Ammon's horn (tissue), 1 donor: ENCODE data around the gene TARBP2.
"Not testable (repeated sequence)": the region's sequence is repeated elsewhere in the genome, so short reads cannot be mapped to it uniquely, and the experiment has no call there.

Experiments used
- DNase-seq: peaks from one replicate; pipeline ENCODE4 v3.0.0-alpha.2; 2016; ENCODE audit warnings: low spot score

The TARBP2 gene

GRCh38 chr12:53515291-53515680, 14.2 kb downstream of the TARBP2 start:
- no peak for DNase-seq

- DNase-seq = no peak
Measured at GRCh38 chr12:53516758-53517455, 15.8 kb downstream of the TARBP2 start.

GRCh38 chr12:53518381-53518780, 17.3 kb downstream of the TARBP2 start:
- DNase-seq = no peak

- DNase-seq = no peak
Measured at GRCh38 chr12:53523131-53523530, 22.0 kb downstream of the TARBP2 start.

GRCh38 chr12:53524476-53524875, 23.4 kb downstream of the TARBP2 start:
- DNase-seq = no peak

GRCh38 chr12:53530061-53530460, 29.0 kb downstream of the TARBP2 start:
- no peak for DNase-seq

- DNase-seq = no peak
Measured at GRCh38 chr12:53530920-53531319, 29.8 kb downstream of the TARBP2 start.

DNA sequence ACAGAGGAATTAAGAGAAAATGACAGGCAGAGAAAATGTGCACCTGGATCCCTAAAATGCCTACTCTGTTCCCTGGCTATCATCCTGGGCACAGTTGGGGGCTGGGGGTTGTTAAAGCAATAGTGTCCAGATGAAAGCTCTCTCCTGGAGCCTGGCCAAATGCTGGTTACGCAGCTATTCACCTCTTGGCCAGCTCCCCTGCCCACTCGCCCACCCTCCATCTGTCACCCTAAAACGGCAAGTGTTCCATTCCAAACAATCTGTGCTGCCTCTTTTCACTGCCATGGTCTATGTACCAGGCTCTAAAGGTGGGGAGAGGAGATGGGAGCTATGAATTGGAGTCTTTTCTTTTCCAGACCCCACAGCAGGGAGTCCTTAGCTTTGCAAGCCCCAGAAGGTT, 30.9 kb downstream of the TARBP2 start:
- peak; percentile 27 for DNase-seq

DNA sequence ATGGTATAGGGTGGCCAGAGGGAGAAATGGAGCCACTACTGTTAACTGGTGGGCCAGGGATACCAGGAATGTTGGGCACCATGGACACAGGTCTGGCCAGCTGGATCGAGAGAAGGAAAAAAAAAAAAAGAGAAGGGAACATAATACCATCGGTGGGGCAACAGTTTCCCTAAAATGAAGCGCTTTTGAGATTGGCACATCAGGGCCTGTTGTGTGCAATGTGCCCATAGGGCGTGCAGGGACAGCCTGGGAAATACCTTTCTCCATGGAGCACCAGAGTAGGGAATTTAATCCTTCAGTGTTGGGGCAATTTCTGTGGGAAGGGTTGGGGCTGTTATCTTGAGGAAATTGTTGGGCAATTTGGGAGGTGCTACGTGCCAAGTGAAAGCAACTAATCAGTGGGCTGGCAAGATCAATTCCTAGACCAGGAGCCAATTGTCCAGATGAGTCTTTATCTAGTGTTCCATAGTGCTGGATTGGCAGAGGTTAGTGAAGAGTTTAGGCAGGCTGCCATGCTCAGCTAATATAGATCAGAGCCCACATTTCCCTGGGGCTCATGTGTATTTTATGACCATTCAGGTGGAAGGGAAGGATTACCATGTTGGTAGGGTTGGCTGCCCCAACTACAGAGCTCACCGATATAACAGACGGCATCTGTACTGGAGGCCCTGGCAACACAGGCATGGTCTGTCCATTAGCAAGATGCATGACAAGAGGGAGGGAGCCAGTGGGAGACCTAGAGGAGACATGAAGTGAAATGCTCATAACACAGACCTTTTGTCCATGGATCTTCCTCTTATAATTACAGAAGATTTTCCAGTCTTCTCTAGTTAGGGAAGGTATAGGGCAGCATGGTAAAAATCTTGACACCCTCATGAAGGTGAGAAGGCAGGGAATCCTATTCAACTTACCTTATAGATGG, 31.7 kb downstream of the TARBP2 start:
- DNase-seq = no peak

DNA sequence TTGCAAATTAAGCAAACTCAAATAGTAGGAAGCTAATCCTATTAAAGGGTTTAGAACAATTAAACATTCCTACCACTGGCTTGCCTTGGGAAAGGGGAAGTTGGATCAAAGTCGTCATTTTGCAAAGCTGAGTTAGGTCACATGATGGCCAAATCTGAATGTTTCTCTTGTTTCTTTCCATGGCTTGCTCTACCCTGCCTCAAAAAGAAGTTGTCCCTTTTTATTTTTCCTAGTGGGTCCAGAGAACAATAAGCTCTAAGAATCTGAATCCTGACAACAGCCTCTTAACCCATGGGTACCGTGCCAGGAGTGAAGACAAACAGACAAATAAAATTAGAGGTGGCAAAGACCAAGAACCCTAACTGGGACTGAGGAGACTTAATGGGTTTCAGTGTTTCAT, 32.4 kb downstream of the TARBP2 start:
- DNase-seq = peak; percentile 62

- no peak for DNase-seq
Measured at GRCh38 chr12:53536962-53537361, 35.9 kb downstream of the TARBP2 start.

GRCh38 chr12:53538209-53538689, 37.2 kb downstream of the TARBP2 start:
- peak; percentile 75 for DNase-seq

GRCh38 chr12:53539526-53539925, 38.4 kb downstream of the TARBP2 start:
- no peak for DNase-seq

- peak; percentile 92 for DNase-seq
Measured at GRCh38 chr12:53543539-53543938, 42.5 kb downstream of the TARBP2 start.

DNA sequence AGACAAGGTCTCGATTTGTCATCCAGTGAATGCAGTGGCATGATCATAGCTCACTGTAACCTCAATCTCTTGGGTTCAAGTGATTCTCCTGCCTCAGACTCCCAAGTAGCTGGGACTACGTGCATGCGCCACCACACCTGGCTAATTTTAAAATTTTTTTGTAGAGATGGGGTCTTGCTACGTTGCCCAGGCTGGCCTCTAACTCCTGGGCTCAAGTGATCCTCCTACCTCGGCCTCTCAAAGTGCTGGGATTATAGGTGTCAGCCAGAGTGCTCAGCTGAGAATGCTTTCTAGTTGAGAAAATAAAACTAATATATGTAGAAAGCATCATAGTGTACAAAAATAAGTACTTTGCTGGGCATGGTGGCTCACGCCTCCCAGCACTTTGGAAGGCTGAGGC, 47.3 kb downstream of the TARBP2 start:
- not testable (repeated sequence) for DNase-seq

DNA sequence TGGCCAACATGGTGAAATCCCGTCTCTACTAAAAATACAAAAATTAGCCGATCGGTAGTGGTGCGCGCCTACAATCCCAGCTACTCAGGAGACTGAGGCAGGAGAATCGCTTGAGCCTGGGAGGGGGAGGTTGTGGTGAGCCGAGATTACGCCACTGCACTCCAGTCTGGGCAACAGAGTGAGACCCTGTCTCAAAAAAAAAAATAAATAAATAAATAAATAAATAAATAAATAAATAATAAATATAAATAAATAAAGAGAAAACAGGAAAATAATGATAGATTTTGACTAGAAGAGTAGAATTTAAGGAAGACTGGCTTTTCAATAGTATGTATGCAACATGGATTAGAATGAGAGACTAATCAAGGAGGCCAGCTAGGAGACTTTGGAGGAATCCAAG, 49.0 kb downstream of the TARBP2 start:
- not testable (repeated sequence) for DNase-seq

GRCh38 chr12:53550595-53550994, 49.5 kb downstream of the TARBP2 start:
- no peak for DNase-seq

DNA sequence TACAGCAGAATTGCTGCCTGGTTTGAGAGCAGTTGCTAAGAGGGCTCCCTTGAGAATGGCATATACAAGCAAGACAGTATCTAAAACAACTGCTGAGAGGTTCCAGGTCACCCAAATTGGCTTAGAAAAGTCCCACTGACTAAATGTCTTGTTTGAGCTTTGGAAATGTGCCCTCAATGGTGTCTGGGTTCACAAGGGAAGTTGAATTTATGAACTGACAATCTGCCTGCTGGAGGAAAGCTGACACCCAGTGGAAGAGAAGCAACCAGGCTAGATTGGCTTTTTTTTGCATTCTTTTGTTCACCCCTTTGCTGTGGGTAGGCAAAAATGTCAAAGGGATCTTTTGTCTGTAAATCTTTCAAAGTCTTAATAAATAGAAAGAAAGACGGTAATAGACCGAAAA, 50.8 kb downstream of the TARBP2 start:
- peak; percentile 56 for DNase-seq

- DNase-seq = no peak
Measured at GRCh38 chr12:53552361-53553327, 51.6 kb downstream of the TARBP2 start.
